ENCODE measurements around the gene CKM.
"Not testable (repeated sequence)": the region's sequence is repeated elsewhere in the genome, so short reads cannot be mapped to it uniquely, and the experiment has no call there.

Gene CKM

GRCh38 chr19:45314708-45315245 lies 7.9 kb downstream of the CKM start:
- no peak for DNase-seq

DNA sequence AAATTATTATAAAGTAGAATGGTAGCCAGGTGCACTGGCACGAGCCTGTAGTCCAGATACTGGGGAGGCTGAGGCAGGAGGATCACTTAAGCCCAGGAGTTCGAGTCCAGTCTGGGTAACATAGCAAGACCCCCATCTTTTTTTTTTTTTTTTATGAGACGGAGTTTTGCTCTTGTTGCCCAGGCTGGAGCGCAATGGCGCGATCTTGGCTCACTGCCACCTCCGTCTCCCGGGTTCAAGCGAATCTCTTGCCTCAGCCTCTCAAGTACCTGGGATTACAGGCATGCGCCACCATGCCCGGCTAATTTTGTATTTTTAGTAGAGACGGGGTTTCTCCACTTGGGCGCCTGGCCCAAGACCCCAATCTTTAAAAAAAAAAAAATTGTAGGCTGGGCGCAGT lies 10.4 kb downstream of the CKM start:
- DNase-seq: not testable (repeated sequence)

DNA sequence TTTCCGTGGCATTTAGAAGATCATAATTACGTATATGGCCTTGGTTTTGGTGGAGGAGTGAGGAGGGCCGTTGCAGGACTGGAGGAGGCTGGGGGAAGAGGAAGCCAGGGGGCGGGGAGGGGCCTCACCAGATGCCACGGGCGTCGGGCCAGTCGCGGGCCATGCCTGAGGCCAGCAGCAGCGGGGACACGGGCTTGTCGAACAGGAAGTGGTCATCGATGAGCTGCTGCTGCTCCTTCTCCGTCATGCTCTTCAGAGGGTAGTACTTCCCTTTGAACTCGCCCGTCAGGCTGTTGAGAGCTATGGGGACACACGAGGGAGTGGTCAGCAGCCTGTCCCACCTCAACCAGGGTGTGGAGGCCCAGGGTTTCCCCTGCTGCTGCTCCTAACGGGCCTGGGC lies 11.1 kb downstream of the CKM start:
- peak in 1 of 2 experiments; percentile 19 for DNase-seq

- not testable (repeated sequence) for DNase-seq
Measured at GRCh38 chr19:45309322-45309721, 13.4 kb downstream of the CKM start.

DNA sequence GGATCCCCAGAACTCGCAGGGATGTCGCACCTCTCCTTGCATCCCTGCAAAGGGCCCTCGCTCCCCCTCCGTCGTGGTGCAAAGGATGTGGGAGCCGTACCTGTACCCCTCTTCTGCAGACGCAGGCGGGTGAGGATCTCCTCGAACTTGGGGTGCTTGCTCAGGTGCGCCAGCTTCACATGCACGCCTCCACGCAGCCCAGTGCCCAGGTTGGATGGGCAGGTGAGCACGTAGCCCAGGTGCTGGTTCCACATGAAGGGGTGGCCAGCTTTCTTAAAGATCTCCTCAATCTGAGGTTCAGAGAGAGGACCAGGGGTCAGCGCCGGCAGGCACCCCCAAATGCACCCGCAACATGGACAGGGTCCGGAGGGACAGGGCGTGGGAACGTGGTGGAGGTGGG lies 15.3 kb downstream of the CKM start:
- DNase-seq: no peak

GRCh38 chr19:45306518-45307027 lies 16.1 kb downstream of the CKM start:
- DNase-seq: no peak

DNA sequence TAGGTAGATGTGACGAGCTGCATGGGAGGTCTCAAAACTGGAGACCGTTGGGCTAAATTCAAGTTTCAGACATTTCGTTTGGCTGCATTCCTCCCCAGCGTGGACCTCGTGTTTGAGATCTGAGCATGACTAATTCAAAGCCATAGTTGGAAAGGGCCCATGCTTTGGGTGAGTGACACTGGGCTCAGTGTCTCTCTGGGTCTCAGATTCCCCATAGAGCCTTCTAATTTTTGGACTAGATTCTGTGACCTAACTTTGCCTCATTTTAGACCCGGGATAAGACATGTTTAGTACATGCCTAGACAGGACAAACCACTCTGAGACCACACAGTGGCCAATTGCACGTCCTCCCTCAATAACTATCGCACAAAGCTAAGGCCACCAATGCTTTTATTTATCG lies 16.6 kb downstream of the CKM start:
- no peak for DNase-seq

GRCh38 chr19:45305421-45305820 lies 17.3 kb downstream of the CKM start:
- no peak for DNase-seq

DNA sequence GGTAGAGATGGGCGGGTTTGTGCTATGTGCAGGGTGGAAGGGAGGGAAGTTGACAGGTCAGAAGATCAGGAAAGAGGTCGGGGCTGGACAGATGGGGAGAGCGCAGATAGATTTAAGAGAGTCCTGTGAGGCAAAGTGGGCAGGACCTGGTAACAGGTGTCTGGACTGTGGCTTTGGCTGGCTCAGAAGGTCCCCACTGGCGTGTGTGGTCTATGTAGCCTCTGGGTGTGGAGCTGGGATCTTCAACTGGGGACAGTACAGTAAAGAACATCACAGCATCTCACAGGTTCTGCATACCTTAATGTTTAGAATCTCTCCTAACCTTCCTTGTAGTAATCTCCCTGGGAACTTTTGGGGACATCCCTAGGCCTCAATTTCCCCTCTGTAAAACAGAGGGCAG lies 17.7 kb downstream of the CKM start:
- no peak for DNase-seq

- DNase-seq: no peak
Measured at GRCh38 chr19:45304141-45304926, 18.3 kb downstream of the CKM start.

GRCh38 chr19:45303269-45304060 lies 19.2 kb downstream of the CKM start:
- DNase-seq: no peak

GRCh38 chr19:45302416-45302815 lies 20.3 kb downstream of the CKM start:
- no peak for DNase-seq

- no peak for DNase-seq
Measured at GRCh38 chr19:45299719-45300118, 23.0 kb downstream of the CKM start.

DNA sequence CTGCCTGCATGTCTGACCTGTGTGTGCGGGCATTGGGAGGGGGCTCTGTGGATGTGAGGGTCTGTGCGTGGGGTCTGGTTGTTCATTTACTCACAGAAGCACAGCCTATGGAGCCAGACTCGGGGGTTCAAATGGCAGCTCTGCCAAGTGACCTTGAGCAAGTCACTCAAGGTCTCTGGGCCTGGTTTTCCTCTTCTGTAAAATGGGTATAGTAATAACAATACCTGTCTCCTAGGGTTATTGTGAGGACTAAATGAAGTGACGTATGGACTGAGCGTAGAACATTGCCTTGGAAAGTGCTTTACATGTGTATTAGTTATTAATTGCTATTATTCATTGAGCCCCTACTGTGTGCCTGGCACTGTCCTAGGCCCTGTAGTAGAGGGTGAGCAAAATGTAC lies 24.4 kb downstream of the CKM start:
- DNase-seq: no peak

- DNase-seq: peak; percentile 69 to 76
Measured at GRCh38 chr19:45297674-45298073, 25.0 kb downstream of the CKM start.

GRCh38 chr19:45296355-45296754 lies 26.3 kb downstream of the CKM start:
- DNase-seq: peak; percentile 10 to 34

GRCh38 chr19:45295873-45296272 lies 26.8 kb downstream of the CKM start:
- DNase-seq: no peak

DNA sequence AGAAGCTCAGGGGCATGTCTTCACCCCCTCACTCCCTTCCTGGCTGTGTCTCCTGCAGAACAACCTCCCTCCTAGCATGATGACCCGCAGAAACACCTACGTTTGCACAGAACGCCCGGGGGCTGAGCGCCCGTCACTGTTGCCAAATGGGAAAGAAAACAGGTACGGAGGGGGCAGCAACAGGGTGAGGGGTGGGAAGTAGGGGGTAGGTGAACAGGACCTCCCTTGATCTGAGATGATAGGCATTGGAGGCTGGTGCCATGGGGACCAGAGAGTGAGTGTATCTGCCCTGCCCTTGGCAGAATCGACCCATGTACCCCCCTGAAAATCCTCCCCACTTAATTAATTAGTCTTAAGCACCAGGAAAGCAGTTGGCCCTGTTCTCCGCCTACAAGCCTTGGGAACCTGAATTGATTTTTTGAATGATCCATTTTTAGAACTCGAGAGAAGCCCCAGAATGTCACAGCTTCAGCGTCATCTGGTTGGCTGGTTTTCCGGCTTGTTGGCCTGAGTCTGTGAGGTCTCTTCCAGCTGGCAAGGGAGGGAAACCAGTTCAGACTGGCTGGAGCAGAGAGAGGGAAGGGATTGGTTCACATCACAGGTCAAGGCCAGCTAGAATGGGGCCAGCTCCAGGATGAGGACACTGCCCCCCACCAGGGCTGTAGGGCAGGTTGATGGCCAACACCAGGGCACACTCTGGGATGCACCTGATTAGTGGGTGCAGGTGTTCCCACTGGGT lies 28.2 kb downstream of the CKM start:
- DNase-seq: no peak

- DNase-seq: no peak
Measured at GRCh38 chr19:45293682-45294081, 29.0 kb downstream of the CKM start.

GRCh38 chr19:45291834-45292233 lies 30.8 kb downstream of the CKM start:
- DNase-seq: no peak

GRCh38 chr19:45290381-45290931 lies 32.2 kb downstream of the CKM start:
- no peak for DNase-seq

DNA sequence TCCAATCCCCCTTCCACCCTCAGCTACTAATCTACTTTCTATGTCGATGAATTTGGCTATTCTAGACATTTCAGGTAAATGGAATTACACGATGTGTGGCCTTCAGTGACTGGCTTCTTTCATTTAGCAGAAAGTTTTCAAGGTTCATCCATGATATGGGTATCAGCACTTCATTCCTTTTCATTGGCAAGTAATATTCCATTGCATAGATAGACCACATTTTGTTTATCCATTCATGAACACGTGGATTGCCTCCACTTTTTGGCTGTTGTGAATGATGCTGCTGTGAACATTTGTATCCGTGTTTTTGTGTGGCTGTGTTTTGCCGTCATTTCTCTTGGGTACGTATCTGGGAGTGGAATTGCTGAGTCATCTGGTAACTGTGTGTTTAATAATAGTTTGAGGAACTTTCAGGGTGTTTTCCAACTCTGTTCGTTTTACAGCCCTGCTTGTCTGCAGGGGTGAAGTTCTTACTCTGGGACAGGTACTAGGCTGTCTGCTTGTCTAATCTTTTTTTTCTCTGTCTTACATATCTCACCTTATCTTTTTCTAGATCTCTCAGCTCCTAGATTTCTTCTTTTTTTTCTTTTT lies 39.1 kb downstream of the CKM start:
- no peak for DNase-seq

All from Kasumi-1 (cell line).